Right hindlimb (tissue), 1 donor: Measurements from ENCODE around the gene TAS2R39.
A peak's percentile ranks its signal among the peaks of the same experiment; 100 is the strongest.
"Not testable (repeated sequence)": the region's sequence is repeated elsewhere in the genome, so short reads cannot be mapped to it uniquely, and the experiment has no call there.

ENCODE experiments used
- DNase-seq: peaks from one replicate; pipeline ENCODE4 v3.0.0-alpha.2; 2018

Gene TAS2R39

DNA sequence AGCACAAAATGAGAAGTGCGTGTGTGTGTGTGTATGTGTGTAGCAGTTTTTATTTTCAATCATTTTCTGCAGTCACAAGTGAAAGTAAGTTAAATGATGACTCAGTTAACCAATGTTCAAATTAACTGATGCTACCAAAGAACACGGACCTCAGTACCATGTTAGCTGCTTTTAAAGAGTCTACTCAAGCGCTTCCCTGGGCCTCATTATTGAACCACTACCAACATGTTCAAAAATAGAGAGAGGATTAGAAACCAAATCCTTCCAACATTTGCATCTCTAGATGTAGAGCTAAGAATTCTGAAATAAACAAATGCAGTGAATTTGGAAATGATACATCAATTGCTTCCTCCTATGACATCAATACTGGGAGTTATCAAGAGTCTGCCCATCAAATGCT, at the start of gene TAS2R39:
TAS2R39 (plus strand) TSS at position 396 of the 400 bp plus-strand sequence; CDS start at position 396, 0 bp downstream.
- no peak for DNase-seq

DNA sequence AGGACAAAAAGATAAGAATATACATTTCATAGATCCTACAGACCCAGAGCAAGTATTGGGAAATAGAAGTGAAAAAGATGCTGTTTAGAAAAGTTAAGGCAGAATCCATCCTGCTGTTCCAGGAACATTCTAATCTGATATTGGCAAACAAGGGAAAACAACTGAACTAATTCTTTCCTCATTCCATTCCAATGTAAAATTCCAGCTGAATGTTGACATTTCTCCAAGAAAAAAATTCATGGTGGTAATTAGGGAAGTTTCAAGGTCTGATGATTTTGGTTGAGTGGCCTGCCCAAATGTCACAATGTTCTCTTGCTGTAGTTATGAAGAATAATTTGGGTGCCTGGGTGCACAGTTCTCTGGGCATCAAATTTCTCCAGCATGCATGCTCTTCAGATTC, 36.1 kb upstream of the TAS2R39 start:
- DNase-seq: no peak

DNA sequence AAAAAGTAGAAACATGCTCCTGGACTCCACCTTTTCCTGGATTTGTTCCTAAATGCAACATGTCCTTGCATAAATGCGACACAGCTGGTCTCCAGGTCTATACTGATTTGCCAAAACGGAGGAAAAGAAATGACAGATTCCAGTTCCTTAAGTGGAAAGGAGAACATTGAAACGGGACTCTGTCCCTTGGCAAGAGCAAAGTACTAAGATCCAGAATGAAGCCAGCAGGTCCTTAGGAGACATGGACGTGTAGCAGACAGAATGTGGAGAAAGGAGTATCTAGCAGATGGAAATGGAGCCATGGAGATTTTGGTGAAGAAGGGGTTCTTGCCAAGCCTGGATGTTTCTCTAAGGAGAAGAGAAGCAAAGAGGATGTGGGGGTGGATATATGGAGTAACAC, 35.2 kb upstream of the TAS2R39 start:
- no peak for DNase-seq

DNA sequence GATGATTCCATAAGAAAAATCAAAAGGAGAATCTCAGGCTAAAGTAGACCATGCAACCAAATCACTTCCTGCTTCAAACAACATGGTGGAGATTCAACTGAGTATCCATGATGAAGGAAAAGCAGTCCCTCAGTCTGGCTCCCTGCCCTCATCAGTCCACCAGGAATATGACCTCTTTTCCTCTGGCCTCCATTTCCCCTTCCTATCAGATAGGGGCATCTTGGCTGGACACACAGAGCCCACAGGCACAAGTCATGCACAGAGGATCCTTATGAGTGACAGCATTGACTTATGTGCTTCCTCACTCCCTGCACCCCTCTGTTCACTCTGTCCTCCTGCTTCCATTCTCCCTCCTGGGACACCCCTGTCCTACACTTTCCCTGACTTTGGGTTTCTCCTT, 34.6 kb upstream of the TAS2R39 start:
- DNase-seq: no peak

DNA sequence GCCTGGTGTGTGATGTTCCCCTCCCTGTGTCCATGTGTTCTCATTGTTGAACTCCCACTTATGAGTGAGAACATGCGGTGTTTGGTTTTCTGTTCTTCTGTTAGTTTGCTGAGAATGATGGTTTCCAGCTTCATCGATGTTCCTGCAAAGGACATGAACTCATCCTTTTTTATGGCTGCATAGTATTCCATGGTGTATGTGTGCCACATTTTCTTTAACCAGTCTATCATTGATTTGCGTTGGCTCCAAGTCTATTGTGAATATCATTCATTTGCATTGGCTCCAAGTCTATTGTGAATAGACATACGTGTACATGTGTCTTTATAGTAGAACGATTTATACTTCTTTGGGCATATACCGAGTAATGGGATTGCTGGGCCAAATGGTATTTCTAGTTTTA, 32.5 kb upstream of the TAS2R39 start:
- DNase-seq: not testable (repeated sequence)

DNA sequence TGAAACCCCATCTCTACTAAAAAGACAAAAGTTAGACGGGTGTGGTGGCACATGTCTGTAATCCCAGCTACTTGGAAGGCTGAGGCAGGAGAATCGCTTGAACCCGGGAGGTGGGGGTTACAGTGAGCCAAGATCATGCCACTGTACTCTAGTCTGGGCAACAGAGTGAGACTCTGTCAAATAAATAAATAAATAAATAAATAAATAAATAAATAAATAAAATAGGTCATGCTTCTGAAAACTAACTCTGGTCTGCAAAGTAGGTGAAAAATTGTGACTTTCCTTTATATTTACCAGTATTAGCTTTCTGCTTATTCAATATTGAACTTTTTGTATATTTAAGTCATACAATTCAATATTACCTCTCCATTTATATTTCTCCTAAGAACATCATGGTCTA, 24.6 kb upstream of the TAS2R39 start:
- DNase-seq: not testable (repeated sequence)

DNA sequence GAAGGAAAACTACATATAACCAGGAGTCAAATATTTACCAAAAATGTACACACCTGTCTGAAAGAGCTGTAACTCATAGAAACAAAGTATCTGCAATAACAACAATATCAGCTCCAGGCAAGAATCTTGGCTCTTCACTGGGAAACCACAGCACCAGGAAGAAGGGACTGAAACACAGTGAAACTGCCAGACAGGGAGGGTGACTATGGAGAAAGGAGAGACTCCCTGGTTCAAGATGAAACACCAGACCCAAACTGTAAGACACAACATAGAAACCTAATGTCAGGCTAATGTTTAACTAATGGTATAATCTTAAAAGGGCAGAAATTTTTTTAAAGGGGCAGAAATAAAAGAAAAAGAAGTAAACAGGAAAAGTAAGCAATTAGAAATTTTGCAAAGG, 11.5 kb upstream of the TAS2R39 start:
- no peak for DNase-seq

DNA sequence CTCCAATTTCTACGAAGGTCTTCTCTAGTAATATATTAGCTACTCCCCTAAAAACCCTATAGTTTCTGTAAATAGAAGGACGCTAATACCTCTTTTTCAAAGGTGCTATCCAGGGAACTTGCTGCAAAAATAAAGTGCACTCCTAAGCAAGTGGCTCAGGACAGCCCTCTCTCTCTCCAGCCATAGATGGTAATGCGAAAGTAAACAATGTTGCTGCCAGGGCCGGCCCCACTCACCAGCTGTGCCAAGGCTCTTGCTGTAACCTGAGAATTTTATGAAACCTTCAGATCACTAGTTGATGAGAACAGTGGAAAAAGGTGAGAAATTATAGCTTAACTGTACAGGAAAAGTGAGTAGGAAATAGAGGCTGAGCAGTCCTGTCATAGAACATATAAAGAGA, 10.9 kb upstream of the TAS2R39 start:
- no peak for DNase-seq

DNA sequence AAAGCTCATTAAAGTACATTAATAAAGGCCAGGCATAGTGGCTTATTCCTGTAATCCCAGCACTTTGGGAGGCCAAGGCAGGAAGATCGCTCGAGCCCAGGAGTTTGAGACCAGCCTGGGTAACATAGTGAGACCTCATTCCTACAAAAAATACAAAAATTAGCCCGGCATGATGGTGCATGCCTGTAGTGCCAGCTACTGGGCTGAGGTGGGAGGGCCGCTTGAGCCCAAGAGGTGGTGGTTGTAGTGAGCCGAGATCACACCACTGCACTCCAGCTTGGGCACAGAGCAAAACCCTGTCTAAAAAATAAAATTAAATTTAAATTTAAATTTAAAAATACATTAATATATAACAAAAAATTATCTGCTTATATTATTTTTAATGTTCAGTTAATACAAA, 7.1 kb upstream of the TAS2R39 start:
- no peak for DNase-seq

DNA sequence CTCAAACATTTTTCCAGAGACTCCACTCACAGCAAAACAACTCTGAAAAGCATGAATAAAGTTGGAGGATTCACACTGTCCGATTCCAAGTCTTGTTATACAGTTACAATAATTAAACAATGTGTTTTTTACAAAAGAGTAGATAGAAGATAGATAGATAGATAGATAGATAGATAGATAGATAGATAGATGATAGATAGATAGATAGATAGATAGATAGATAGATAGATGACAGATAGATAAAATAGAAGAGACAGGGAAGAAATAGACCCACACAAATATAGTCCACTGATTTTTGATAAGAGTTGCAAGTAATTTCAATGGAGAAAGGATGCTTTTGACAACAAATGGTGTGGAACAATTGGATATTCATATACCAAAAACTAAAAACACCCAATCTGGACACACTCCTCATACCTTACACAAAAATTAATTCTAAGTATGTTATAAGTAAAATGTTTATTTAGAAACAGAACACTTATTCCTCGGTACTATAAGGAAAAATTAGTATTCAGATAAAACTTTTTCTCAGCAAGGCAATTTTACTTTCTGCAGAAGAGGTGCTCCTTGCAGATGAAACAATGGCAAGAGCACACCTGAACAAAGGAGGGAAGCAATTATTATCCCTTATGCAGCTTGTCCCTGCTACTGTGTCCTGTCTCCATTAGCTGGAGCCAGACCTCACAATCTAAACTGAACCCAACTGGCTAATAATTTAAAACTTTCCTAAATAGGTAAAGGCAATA, 5.7 kb upstream of the TAS2R39 start:
- DNase-seq: no peak

DNA sequence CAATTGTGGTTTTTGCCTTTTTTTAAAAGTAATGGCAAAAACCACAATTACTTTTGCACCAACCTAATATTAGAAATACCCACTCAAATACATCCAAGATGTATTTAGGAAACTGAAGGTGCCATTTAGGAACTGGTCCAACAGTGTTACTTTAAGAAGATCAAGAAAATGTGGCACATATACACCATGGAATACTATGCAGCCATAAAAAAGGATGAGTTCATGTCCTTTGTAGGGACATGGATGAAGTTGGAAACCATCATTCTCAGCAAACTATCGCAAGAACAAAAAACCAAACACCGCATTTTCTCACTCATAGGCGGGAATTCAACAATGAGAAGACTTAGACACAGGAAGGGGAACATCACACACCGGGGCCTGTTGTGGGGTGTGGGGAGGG, 2.4 kb upstream of the TAS2R39 start:
- DNase-seq: not testable (repeated sequence)

DNA sequence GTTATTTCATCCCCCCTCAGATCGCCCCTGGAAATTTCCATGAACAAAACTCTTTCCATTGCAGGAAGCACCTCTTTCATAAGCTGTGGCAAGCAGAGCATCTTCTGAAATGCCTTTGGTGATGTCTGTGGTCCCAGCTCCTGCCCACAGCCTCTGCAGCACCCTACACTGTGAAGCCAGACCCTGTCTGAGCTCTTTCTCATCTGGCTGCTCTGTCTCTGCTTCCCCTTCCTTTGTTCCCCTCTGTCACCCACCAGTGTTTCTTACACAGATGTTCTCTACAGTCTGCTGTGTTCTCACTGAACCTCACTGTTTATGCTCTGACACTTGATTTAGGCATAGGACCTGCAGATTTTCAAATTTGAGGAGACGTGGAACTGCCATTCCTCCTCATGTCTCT, 1.9 kb upstream of the TAS2R39 start:
- DNase-seq: no peak

DNA sequence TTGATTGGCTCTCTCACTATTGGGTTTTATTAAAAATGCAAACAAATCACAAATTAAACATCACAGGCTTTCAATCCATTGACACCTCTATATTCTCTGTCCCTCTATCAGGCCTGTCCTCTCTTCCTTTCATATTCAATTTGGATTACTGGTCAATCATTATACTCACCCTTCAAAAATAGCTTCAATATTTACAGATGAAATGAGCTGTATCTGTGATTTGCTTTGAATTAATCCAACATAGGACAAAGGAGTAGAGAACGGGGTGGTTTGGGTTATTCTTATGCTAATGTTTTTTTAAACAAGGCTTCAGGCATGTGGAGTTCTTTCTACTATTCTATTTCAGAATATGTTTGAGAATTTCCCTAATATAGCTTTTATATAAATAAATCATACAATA, 2.3 kb downstream of the TAS2R39 start:
- no peak for DNase-seq

DNA sequence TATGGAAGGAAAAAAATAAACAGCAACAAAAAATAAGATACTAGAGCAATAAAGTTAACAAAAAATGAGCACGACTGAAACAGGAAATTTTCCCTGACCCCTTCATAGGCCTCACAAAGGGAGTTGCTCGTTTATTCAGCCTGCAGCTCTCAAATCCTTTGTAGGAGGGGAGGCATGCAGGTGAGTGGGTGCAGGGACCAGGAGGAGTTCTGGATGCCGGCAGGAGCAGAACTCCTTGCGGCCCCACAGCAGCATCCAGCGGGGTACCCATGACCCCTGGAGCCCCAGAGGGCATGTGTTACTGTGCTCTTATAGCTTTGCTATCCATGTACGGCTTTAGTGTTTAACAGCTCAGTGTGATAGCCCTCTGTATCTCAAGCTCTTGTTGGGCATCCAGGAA, 5.8 kb downstream of the TAS2R39 start:
- DNase-seq: no peak

DNA sequence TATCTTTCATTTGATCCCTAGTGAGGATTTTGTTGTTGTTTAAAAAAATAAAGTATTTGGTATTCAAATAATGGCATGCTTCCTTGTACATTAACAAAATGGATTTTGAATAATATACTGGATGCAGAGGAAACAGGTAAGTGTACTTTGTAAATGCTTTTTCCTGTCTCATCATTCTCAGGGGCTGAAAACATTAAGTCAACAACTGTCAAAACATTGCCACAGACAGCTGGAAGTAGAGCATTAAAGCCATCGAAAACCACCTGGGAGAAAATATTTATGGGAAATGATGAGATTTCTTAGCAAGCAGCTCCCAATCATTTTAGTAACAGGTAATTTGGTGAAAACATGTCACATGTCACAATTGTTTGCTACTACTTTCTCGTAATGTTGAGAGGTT, 10.7 kb downstream of the TAS2R39 start:
- DNase-seq: no peak

DNA sequence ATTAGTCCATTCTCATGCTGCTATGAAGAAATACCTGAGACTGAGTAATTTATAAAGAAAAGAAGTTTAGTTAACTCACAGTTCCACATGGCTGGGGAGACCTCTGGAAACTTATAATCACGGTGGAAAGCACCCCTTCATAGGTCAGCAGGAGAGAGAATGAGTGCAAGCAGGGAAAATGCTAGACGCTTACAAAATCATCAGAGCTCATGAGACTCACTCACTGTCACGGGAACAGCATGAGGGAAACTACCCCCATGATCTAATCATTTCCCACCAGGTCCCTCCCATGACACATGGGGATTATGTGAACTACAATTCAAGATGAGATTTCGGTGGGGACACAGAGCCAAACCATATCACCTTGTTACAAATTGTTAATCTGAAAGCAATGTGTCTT, 15.8 kb downstream of the TAS2R39 start:
- DNase-seq: no peak

DNA sequence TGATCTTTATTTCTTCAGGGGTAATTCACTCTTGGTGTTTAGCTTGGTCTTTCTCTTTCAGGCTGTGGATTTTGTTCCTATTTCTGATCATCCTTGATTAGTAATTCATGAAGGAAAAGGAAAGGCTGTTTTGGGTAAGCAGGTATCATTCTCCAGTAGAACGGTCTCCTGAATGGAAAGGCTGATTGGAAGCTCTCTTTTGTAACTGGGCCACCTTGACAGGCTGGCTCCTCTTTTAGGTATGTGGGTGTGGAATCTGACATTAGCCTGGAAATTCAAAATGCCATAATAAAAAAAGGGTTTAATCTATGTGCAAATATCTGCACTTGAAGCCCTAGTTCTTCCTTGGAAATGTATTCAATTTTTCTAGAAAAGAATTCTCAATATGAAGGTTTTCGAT, 18.9 kb downstream of the TAS2R39 start:
- no peak for DNase-seq

DNA sequence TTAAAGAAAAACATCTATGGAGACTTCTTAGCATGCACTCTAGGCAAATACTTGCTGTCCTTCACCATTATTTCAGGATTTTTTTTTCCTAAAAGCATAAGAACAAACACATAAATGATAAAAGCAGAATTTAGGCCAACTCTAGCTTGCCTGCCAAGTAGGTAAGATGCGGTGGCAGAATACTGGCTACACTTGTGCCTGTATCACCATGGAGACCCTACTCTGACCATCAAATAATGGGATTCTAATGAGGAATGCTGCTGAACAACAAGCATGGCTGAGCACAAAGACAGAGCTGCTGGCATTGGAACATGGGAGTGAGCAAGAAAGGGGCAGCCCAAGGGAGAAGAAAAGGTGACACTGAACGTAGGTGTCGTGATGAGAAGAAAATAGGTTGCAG, 20.2 kb downstream of the TAS2R39 start:
- DNase-seq: no peak

DNA sequence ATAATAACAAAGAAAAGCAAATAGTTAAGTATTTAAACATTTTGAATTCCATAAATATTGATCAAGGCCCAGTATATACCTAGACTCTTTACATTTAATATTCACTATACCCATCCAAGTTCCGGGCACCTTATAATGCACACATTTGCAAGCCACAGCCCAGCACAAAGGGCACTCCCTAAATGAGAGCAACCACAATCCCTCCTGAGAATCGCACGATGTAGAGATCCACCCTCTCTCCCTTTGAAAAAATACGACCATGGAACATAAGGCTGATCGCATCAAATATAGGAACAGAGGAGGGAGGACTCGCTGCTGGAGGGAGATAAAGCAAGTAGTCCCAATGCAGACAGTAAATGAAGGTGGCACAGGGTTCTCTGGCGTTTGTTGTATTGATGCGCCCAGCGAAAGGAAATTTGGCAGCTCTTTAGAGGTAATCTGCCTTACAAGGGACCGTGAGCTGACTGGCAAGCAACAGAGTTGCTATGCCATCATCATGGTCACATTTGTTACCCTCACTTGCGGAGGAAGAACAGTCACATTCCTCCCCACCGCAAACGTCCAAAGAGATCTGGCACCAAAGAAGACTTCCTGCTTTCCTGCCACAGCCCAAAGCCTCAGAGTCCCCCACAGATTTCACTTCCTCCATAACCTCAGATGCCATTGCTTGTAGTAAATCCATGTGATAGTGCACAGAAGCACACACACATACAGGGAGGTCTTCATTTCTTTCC, 22.5 kb downstream of the TAS2R39 start:
- DNase-seq: no peak

DNA sequence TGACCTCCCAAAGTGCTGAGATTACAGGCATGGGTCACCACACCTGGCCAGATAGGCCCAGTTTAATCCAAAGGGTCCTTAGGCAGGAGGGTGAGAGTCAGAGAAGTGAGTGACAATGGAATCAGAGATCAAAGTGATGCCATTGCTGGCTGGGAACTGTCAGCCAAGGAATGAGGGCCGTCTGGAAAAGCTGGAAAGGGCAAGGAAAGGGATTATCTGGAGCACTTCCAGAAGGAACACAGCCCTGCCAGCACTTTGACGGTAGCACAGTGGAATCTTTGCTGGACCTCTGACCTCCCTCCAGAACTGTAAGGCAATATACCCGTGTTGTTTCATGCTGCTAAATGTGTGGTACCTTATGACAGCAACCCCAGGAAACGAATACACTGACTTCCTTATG, 27.3 kb downstream of the TAS2R39 start:
- no peak for DNase-seq

DNA sequence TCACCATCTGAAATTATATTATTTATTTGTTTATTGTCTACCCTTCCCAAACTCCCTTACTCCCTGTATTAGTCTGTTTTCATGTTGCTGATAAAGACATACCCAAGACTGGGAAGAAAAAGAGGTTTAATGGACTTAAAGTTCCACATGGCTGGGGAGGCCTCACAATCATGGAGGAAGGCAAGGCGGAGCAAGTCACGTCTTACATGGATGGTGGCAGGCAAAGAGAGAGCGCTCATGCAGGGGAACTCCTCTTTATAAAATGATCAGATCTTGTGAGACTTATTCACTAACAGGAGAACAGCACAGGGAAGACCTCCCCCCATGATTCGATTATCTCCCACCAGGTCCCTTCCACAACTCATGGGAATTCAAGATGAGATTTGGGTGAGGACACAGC, 30.3 kb downstream of the TAS2R39 start:
- DNase-seq: not testable (repeated sequence)

DNA sequence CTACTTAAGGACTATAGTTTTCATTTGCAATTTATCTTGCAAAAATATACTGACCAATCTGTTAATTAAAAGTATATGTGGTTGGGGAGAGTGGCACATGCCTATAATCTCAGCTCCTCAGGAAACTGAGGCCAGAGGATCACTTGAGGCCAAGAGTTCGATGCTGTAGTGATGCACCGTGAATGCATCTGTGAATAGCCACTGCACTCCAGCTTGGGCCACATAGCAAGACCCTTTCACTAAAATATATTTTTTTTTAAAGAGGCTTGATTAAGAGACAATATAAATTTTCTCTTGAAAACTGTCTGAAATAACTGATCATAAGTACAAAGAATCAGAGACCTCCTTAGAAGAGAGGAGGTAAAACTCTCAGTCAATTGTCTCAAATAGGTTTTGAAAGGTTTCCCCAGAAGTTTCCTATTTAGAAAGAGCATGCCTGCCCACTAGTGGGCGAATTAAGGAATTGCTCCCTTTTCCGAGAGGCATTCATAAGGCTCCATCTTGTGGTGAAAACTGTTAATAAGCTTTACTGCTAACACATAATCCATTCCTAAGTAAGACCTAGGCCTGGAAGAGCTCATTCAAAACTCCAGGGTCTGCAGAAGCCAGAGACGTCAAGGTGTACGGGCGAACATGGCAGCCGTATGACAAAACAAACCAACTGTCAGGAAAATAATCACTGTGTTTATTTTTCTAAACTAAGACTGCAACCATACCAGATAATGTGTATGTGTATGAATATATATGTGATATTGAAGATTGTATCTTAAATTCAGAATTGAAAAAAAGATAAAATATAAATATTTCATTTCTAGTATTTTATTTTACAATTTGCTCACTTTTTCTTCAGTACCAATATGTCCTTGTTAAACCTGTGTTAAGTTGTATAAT, 31.8 kb downstream of the TAS2R39 start:
- peak; percentile 68 for DNase-seq

DNA sequence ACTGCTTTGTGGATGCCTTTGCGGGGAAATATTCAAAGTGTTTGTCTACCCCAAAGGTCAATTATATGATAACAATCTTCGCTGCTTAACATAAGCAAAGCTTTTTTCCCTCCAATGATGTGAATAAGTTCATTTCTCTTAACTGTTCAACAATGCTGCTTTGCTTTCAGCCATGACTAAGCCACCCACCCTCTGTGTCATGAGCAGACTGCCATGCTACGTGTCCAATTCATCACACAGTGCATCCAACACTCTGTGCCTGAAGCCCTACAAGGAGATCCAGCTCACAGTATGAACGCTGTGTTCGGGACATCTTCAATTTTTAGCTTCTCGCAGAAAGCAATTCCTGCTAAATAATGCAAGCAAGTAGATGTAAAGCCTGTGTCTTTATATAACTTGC, 32.9 kb downstream of the TAS2R39 start:
- no peak for DNase-seq

DNA sequence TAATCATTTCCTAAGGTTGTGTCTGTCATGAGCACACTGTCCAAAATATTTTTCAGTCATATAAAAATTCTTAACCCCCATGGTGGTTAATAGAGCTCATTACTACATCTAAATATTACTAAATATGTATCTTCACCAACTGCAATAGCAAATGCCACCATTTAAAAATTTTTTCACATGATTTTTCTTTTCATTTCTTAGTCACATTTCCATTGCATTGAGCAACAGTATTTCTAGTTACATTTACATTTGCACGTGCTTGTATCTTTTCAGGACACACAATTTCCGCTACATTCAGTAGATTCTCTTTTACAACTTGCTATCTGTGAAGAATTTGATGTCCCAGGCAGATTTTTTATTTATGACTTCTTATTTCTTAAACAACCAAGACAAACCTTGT, 33.5 kb downstream of the TAS2R39 start:
- DNase-seq: no peak
